T-helper 1 cell treated with Interleukin-12 subunit alpha and Interleukin-12 subunit beta and Interleukin-4 antibody, amounts not matched to agents 30 μg/mL and 1 μg/mL, for 36 hours (primary cell): ENCODE results near the gene CA11.

ENCODE experiments used
- H3K27ac Mint-ChIP-seq: one replicate; pipeline ENCODE4 v1.8.0; 2021; ENCODE audit warnings: mild to moderate bottlenecking, mixed read lengths
- H3K27me3 Mint-ChIP-seq: one replicate; pipeline ENCODE4 v1.8.0; 2021; ENCODE audit warnings: low read depth, mixed read lengths
- H3K36me3 Mint-ChIP-seq: one replicate; pipeline ENCODE4 v1.8.0; 2021; ENCODE audit warnings: low read depth, mixed read lengths
- H3K4me1 Mint-ChIP-seq: one replicate; pipeline ENCODE4 v1.8.0; 2021; ENCODE audit warnings: low read depth, mixed read lengths
- H3K4me3 Mint-ChIP-seq: one replicate; pipeline ENCODE4 v1.8.0; 2021; ENCODE audit warnings: mild to moderate bottlenecking, moderate library complexity, mixed read lengths
- H3K9me3 Mint-ChIP-seq: one replicate; pipeline ENCODE4 v1.8.0; 2021; ENCODE audit warnings: mixed read lengths

CA11 gene

GRCh38 chr19:48591021-48591420 lies 55.0 kb downstream of the CA11 start:
- Mint-ChIP-seq H3K4me3 (no peak overlapping the region), H3K36me3 (peaks cover 9% of the 10 kb centered on the region), H3K27me3 (peaks cover 7% of the 10 kb centered on the region), H3K27ac (no peak overlapping the region), H3K9me3 (no peaks in the 10 kb centered on the region), H3K4me1 (peaks cover 18% of the 10 kb centered on the region)

- Mint-ChIP-seq H3K36me3 (peaks cover 12% of the 10 kb centered on the region), H3K4me3 (peak overlapping the region; percentile 78), H3K27me3 (peaks cover 12% of the 10 kb centered on the region), H3K9me3 (no peaks in the 10 kb centered on the region), H3K4me1 (peaks cover 22% of the 10 kb centered on the region), H3K27ac (peak overlapping the region; percentile 85)
These were observed 57.2 kb downstream of the CA11 start for GRCh38 chr19:48588670-48589401.
